H1 (cell line): ENCODE measurements around the gene CLPTM1L. TPM values are rescaled to one million over a fixed set of nuclear protein-coding genes. Genes with fewer than 3 reads are reported as not detected.

Experiments
- CTCF ChIA-PET: fragments of 300-600 bp; sonication (Branson Sonifier 250); formaldehyde crosslinking; loops from one replicate; lab custom pipeline; 2021; ENCODE audit not compliant: partially characterized antibody; lab: Charles Lee
- POLR2A ChIA-PET: fragments of 300-600 bp; sonication (Branson Sonifier 250); formaldehyde crosslinking; loops from one replicate; lab custom pipeline; 2021; ENCODE audit warnings: inconsistent platforms; ENCODE audit not compliant: partially characterized antibody; lab: Charles Lee
- DNase-seq, 2 experiments: peaks; one replicate each; pipeline versions ENCODE4 v3.0.0 to v3.0.0-alpha.2; 2010 to 2022; ENCODE audit warnings: low spot score in 2 of 2, low read depth in 1 of 2, mixed read lengths in 1 of 2
- FAIRE-seq: peaks from 2 replicates; lab custom pipeline; 2011; peaks lifted over from hg19 to GRCh38; lab: Jason Lieb, UNC
- H2AFZ ChIP-seq: 2 replicates; pipeline ENCODE4 v1.8.1; 2012; ENCODE audit warnings: low read length, inconsistent platforms
- H2AK5ac ChIP-seq: 2 replicates; pipeline ENCODE4 v1.6.1; 2013; ENCODE audit warnings: low read depth, low read length
- H2BK120ac ChIP-seq: replicated peaks from 2 replicates; pipeline ENCODE3; 2013; ENCODE audit warnings: low read depth, low read length, inconsistent platforms
- H2BK12ac ChIP-seq: 2 replicates; pipeline ENCODE4 v1.6.1; 2013; ENCODE audit warnings: low read depth, low read length
- H2BK15ac ChIP-seq: 2 replicates; pipeline ENCODE4 v1.6.1; 2013; ENCODE audit warnings: low read length
- H2BK20ac ChIP-seq: 2 replicates; pipeline ENCODE4 v1.6.1; 2013; ENCODE audit warnings: low read length
- H2BK5ac ChIP-seq: 2 replicates; pipeline ENCODE4 v1.6.1; 2013; ENCODE audit warnings: low read depth, low read length
- H3K14ac ChIP-seq: 2 replicates; pipeline ENCODE4 v1.6.1; 2013; ENCODE audit warnings: inconsistent platforms; ENCODE audit not compliant: insufficient read length
- H3K18ac ChIP-seq: 2 replicates; pipeline ENCODE4 v1.6.1; 2013; ENCODE audit warnings: low read length; ENCODE audit errors: extremely low read depth
- H3K23ac ChIP-seq: 2 replicates; pipeline ENCODE4 v1.6.1; 2013; ENCODE audit warnings: inconsistent platforms; ENCODE audit not compliant: insufficient read length
- H3K23me2 ChIP-seq: 2 replicates; pipeline ENCODE4 v1.6.1; 2013; ENCODE audit warnings: low read depth, low read length
- H3K27ac ChIP-seq: 2 replicates; pipeline ENCODE4 v1.6.1; 2011; ENCODE audit warnings: low read depth, low read length, inconsistent platforms
- H3K27me3 ChIP-seq, 4 experiments: replicated peaks in 1 of 4; 1 replicate in 1 of 4; 2 replicates in 3 of 4; pipeline versions ENCODE4 v1.6.1 to v1.8.1; 2011 to 2013; ENCODE audit warnings: low read length in 3 of 4, mild to moderate bottlenecking in 3 of 4, inconsistent platforms in 2 of 4, mixed read lengths in 2 of 4, moderate library complexity in 1 of 4; ENCODE audit not compliant: control insufficient read depth in 3 of 4, insufficient read depth in 3 of 4; ENCODE audit errors: extremely low read depth in 1 of 4
- H3K36me3 ChIP-seq, 4 experiments: 2 replicates each; pipeline versions ENCODE4 v1.6.1 to v1.8.1; 2011 to 2013; ENCODE audit warnings: mild to moderate bottlenecking in 4 of 4, low read length in 3 of 4, moderate library complexity in 2 of 4, control low read depth in 1 of 4, inconsistent platforms in 1 of 4; ENCODE audit not compliant: insufficient read depth in 4 of 4, control insufficient read depth in 2 of 4
- H3K4ac ChIP-seq: replicated peaks from 2 replicates; pipeline ENCODE3; 2013; ENCODE audit warnings: low read length, low read depth, mixed read lengths, inconsistent platforms; ENCODE audit not compliant: insufficient read length
- H3K4me1 ChIP-seq, 4 experiments: replicated peaks in 1 of 4; 1 replicate in 1 of 4; 2 replicates in 3 of 4; pipeline versions ENCODE4 v1.6.1 to v1.8.1; 2011 to 2013; ENCODE audit warnings: low read length in 3 of 4, inconsistent platforms in 2 of 4, mixed read lengths in 1 of 4; ENCODE audit not compliant: insufficient read depth in 4 of 4, control insufficient read depth in 3 of 4
- H3K4me2 ChIP-seq, 2 experiments: 2 replicates each; pipeline versions ENCODE4 v1.6.1 to v1.8.1; 2011 to 2013; ENCODE audit warnings: low read depth in 2 of 2, low read length in 2 of 2, control low read depth in 1 of 2, inconsistent platforms in 1 of 2, mild to moderate bottlenecking in 1 of 2; ENCODE audit not compliant: insufficient read depth in 1 of 2
- H3K4me3 ChIP-seq, 4 experiments: fragments of 200-600, 300-600 bp in 1 of 4; sonication (generic), shearing (Covaris generic), sonication (Bioruptor Twin) in 1 of 4; 2 replicates each; pipeline versions ENCODE4 v1.5.1 to v1.8.1; 2011 to 2016; ENCODE audit warnings: low read length in 4 of 4, low read depth in 3 of 4, control low read depth in 2 of 4, inconsistent platforms in 2 of 4, mild to moderate bottlenecking in 2 of 4, mixed read lengths in 1 of 4, moderate library complexity in 1 of 4; ENCODE audit not compliant: insufficient read depth in 2 of 4; ENCODE audit errors: extremely low read depth in 1 of 4
- H3K56ac ChIP-seq: replicated peaks from 2 replicates; pipeline ENCODE3; 2013; ENCODE audit warnings: low read depth, mild to moderate bottlenecking, mixed read lengths, low read length, inconsistent platforms; ENCODE audit not compliant: insufficient read length
- H3K79me1 ChIP-seq: 2 replicates; pipeline ENCODE4 v1.6.1; 2013; ENCODE audit warnings: low read depth, low read length, control low read depth
- H3K79me2 ChIP-seq, 2 experiments: 2 replicates each; pipeline versions ENCODE4 v1.6.1 to v1.8.1; 2012 to 2013; ENCODE audit warnings: low read length in 2 of 2, mild to moderate bottlenecking in 2 of 2, inconsistent platforms in 1 of 2; ENCODE audit not compliant: insufficient read depth in 2 of 2, control insufficient read depth in 1 of 2
- H3K9ac ChIP-seq, 4 experiments: replicated peaks in 1 of 4; 1 replicate in 1 of 4; 2 replicates in 3 of 4; pipeline versions ENCODE4 v1.6.1 to v1.8.1; 2011 to 2013; ENCODE audit warnings: low read depth in 3 of 4, low read length in 3 of 4, control low read depth in 2 of 4, mild to moderate bottlenecking in 2 of 4, moderate library complexity in 2 of 4, inconsistent platforms in 1 of 4; ENCODE audit errors: extremely low read depth in 1 of 4
- H3K9me3 ChIP-seq, 2 experiments: 2 replicates each; pipeline versions ENCODE4 v1.6.1 to v1.8.1; 2012 to 2013; ENCODE audit warnings: mild to moderate bottlenecking in 2 of 2, moderate library complexity in 2 of 2, control low read depth in 1 of 2, inconsistent platforms in 1 of 2, low read depth in 1 of 2, low read length in 1 of 2, mixed read lengths in 1 of 2; ENCODE audit not compliant: insufficient read depth in 2 of 2
- H4K20me1 ChIP-seq, 2 experiments: replicated peaks in 1 of 2; 2 replicates each; pipeline versions ENCODE3 to v1.8.1; 2011 to 2013; ENCODE audit warnings: inconsistent platforms in 2 of 2, low read length in 2 of 2, mild to moderate bottlenecking in 1 of 2; ENCODE audit not compliant: insufficient read depth in 2 of 2, control insufficient read depth in 1 of 2
- H4K5ac ChIP-seq: 2 replicates; pipeline ENCODE4 v1.6.1; 2013; ENCODE audit warnings: low read length, low read depth, mixed read lengths, inconsistent platforms; ENCODE audit not compliant: insufficient read length
- H4K8ac ChIP-seq: 2 replicates; pipeline ENCODE4 v1.8.0; 2013; ENCODE audit warnings: mild to moderate bottlenecking, moderate library complexity, low read length, inconsistent platforms; ENCODE audit not compliant: insufficient read depth; ENCODE audit errors: extremely low read depth
- H4K91ac ChIP-seq: replicated peaks from 2 replicates; pipeline ENCODE3; 2013; ENCODE audit warnings: low read length, mixed read lengths, inconsistent platforms; ENCODE audit not compliant: insufficient read length
- CREB1 ChIP-seq: IDR thresholded peaks from 2 replicates; pipeline ENCODE4 v1.6.1; 2012; ENCODE audit warnings: inconsistent platforms
- EZH2 ChIP-seq: fragments of 200-600 bp; sonication (generic); IDR thresholded peaks from 2 replicates; pipeline ENCODE4 v1.7.1; 2012; ENCODE audit warnings: low read depth, mild to moderate bottlenecking, moderate library complexity, low read length, inconsistent platforms; ENCODE audit not compliant: severe bottlenecking
- GTF2F1 ChIP-seq: IDR thresholded peaks from 2 replicates; pipeline ENCODE4 v1.6.1; 2012; ENCODE audit warnings: low read depth, low read length, improper control_type of control experiment, borderline replicate concordance
- PHF8 ChIP-seq: fragments of 200-600 bp; sonication (generic); conservative IDR thresholded peaks from 2 replicates; pipeline ENCODE4 v1.7.1; 2012; ENCODE audit warnings: low read depth, mild to moderate bottlenecking, inconsistent platforms, low read length, moderate library complexity
- SAP30 ChIP-seq: fragments of 300-600 bp; sonication (generic); IDR thresholded peaks from 2 replicates; pipeline ENCODE4 v1.7.1; 2012; ENCODE audit warnings: low read length, moderate library complexity, mild to moderate bottlenecking, inconsistent platforms; ENCODE audit not compliant: insufficient read depth, insufficient replicate concordance
- WGBS, 2 experiments: shearing (Covaris generic) in 1 of 2; methylation state at CpG; one replicate each; pipeline versions ENCODE4 v1.1.6 to v1.1.7; 2013 to 2015; ENCODE audit warnings: low lambda C conversion rate in 2 of 2, mixed read lengths in 2 of 2, inconsistent platforms in 1 of 2, low coverage in 1 of 2, missing lambda C conversion rate in 1 of 2; ENCODE audit not compliant: insufficient replicate concordance in 2 of 2, insufficient coverage in 1 of 2, insufficient read length in 1 of 2; ENCODE audit errors: extremely low coverage in 1 of 2, missing lambda C conversion rate in 1 of 2; 5-methylcytosine and 5-hydroxymethylcytosine counted together
- polyA plus RNA-seq, 7 experiments: library from polyadenylated mRNA; depleted of rRNA in 3 of 7; stranded (reverse) in 5 of 7; unstranded in 2 of 7; fragments of >200 nt in 5 of 7; fragments of 200-250 nt in 2 of 7; gene quantifications; 1 replicate in 5 of 7; 2 replicates in 1 of 7; 4 replicates in 1 of 7; pipeline versions ENCODE4 v1.2.1 to v1.2.3, GENCODE V29; 2011 to 2013; ENCODE audit warnings: missing spikeins in 2 of 7, mixed read lengths in 2 of 7
- total RNA-seq: library from RNA; stranded (reverse); fragmentation: NEBNext Ultra II Directional; extraction: Animal tissue kit (Norgen Biotek cat#: 25700); gene quantifications from 2 replicates; pipeline ENCODE4 v1.2.1, GENCODE V29; 2021

The CLPTM1L gene
- total and polyA plus RNA-seq, 2 of the 8 experiments (the other 6 are each of a cell fraction or from before 2014, with no cell fraction given) = 102 to 119 TPM

- Histone ChIP-seq H4K20me1 (peaks cover under 1 to 8% of the 10 kb centered on the region in 2 experiments), H4K5ac (no peak overlapping the region), H2BK12ac (no peak overlapping the region), H3K23ac (no peak overlapping the region), H3K9ac (no peak overlapping the region), H3K9me3 (no peaks in the 10 kb centered on the region), H2BK120ac (no peak overlapping the region), H3K18ac (no peak overlapping the region), H2AK5ac (no peak overlapping the region), H3K14ac (no peak overlapping the region), H3K4ac (no peak overlapping the region), H4K91ac (no peak overlapping the region), H3K27me3 (peaks cover 0 to 8% (median 2%) of the 10 kb centered on the region in 4 experiments; a peak in 4 of 7 replicates), H3K27ac (no peak overlapping the region), H2AFZ (no peak overlapping the region), H2BK20ac (no peak overlapping the region), H2BK15ac (no peak overlapping the region), H2BK5ac (no peak overlapping the region), H3K4me1 (peaks cover 0 to 13% (median 6%) of the 10 kb centered on the region in 4 experiments; a peak in 5 of 7 replicates), H3K4me3 (no peak overlapping the region), H4K8ac (no peak overlapping the region), H3K23me2 (peaks cover 14% of the 10 kb centered on the region; the same call in 1 of the 2 replicates), H3K79me2 (no peaks in the 10 kb centered on the region), H3K56ac (no peak overlapping the region), H3K4me2 (no peak overlapping the region), H3K36me3 (no peaks in the 10 kb centered on the region; a peak in 1 of 8 replicates), H3K79me1 (peaks cover 3% of the 10 kb centered on the region; the same call in 1 of the 2 replicates)
- TF ChIP-seq GTF2F1 (no peak), CREB1 (no peak), SAP30 (no peak), EZH2 (no peak), PHF8 (no peak)
- no peak for DNase-seq
- FAIRE-seq = no peak
- CTCF ChIA-PET = interaction anchor here (1.1 kb wide), 1 partner anchor 123 kb away, joined by 3 read pairs; no protein-coding TSS in a partner anchor
- POLR2A ChIA-PET = interaction anchor here (0.6 kb wide), 1 partner anchor 309 kb away, joined by 5 read pairs; no protein-coding TSS in a partner anchor
- 76% methylated on average over 4 of the region's 4 CpGs; no CpG with 5 or more reads in 1 of the 2 experiments for WGBS, 2 experiments
These were observed 47.7 kb downstream of the CLPTM1L start for GRCh38 chr5:1297243-1297642.
